Measurements from ENCODE around the gene TEDC2. TPM values are rescaled to one million over a fixed set of nuclear protein-coding genes. Genes with fewer than 3 reads are reported as not detected.

Gene TEDC2
- total RNA-seq, 1 donor from 2014 or later, result 0.68 TPM

DNA sequence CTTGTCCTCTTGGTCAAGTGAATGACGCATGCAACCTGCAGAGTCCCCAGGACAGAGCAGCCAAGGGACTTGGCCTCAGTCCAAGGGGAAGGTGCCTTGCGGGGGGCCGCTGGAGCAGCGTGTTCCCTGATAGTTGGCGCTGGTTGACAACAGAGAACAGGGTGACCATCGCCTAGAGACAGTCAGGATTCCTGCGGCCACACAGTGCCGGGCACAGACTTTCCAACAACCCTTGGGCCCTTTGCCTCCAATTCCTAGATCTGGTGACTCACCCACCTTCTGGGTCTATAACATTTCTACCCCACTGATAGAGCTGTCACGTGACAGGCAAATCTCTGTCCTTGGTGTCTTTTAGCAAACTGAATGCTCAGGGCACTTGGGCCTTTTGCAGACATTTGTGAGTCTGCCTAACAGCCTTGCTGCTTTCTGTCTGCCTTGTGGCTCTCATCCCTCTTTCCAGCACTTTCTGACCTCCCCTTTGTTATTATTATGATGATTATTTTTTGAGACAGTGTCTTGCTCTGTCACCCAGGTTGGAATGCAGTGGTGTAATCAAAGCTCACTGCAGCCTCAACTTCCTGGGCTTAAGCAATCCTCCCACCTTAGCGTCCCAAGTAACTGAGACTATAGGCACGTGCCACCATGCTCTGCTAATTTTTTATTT lies 11.9 kb upstream of the TEDC2 start:
- TF ChIP-seq, protein P1, sequence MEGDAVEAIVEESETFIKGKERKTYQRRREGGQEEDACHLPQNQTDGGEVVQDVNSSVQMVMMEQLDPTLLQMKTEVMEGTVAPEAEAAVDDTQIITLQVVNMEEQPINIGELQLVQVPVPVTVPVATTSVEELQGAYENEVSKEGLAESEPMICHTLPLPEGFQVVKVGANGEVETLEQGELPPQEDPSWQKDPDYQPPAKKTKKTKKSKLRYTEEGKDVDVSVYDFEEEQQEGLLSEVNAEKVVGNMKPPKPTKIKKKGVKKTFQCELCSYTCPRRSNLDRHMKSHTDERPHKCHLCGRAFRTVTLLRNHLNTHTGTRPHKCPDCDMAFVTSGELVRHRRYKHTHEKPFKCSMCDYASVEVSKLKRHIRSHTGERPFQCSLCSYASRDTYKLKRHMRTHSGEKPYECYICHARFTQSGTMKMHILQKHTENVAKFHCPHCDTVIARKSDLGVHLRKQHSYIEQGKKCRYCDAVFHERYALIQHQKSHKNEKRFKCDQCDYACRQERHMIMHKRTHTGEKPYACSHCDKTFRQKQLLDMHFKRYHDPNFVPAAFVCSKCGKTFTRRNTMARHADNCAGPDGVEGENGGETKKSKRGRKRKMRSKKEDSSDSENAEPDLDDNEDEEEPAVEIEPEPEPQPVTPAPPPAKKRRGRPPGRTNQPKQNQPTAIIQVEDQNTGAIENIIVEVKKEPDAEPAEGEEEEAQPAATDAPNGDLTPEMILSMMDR (IDR thresholded peaks at IDR 0.05), result no peak
- intact Hi-C loops (cut with DNase I), result no loop called here
- no peak for DNase-seq

GRCh38 chr16:2449118-2449517 lies 10.8 kb upstream of the TEDC2 start:
- Histone ChIP-seq H3K36me3 (peaks cover 45% of the 10 kb centered on the region), H3K27ac (no peak overlapping the region), H3K4me3 (no peak overlapping the region), H3K27me3 (ENCODE audit: low read depth) (no peaks in the 10 kb centered on the region), H3K9me3 (no peaks in the 10 kb centered on the region), H3K4me1 (no peaks in the 10 kb centered on the region)
- no peak for DNase-seq
- intact Hi-C loops (cut with DNase I), result no loop called here
- TF ChIP-seq, protein P1 (IDR thresholded peaks at IDR 0.05), result no peak
- no peak for ATAC-seq

More for the DNA sequence above, 11.9 kb upstream of the TEDC2 start:
- Histone ChIP-seq H3K4me3 (no peak overlapping the region), H3K27me3 (ENCODE audit: low read depth) (no peaks in the 10 kb centered on the region), H3K27ac (no peak overlapping the region), H3K9me3 (no peaks in the 10 kb centered on the region), H3K4me1 (no peaks in the 10 kb centered on the region), H3K36me3 (peaks cover 39% of the 10 kb centered on the region)
- no peak for ATAC-seq

DNA sequence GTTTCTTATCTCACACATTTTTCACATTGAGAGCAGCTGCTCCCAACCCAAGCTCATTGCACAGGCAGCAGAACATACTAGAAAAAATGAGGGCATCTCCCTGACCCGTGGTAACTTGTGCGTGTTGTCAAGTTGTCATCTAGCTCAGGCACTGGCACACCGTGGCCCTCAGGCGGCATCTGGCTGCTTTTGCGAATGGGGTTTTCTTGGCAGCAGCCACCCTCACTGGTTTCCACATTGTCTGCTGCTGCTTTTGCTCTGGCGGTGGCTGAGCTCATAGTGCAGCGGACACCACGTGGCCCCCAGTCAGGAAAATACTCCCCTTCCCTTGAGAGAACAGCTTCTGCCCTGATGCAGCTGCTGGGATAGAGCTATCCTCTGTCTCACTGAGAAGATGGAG lies 9.4 kb upstream of the TEDC2 start:
- TF ChIP-seq, protein P1 (IDR thresholded peaks at IDR 0.05), result no peak
- H3K36me3 ChIP-seq, result peaks cover 36% of the 10 kb centered on the region
- ATAC-seq, result no peak

DNA sequence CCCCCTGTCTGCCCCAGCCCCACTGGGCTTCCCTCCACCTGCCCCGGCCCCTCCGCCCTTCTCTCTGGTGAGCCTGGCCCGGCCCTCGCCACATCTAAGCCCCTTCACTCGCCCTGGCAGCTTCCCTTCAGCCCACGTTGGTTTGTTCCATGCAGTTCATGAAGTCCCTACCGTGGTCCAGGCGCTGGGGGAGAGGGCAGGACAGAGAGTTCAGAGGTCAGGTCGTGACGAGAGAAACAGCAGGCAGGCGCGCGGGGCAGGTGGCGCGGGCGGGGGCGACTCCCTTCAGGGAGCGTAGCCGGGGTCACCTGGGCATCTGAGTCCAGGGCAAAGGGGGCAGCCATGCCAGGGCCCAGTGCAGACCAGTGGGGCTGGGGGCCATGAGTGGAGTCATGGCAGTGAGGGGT lies 8.9 kb upstream of the TEDC2 start:
- no peak overlapping the region for H3K27ac ChIP-seq
- no peaks in the 10 kb centered on the region for H3K9me3 ChIP-seq
- H3K27me3 ChIP-seq (ENCODE audit: low read depth), result no peaks in the 10 kb centered on the region
- no peak overlapping the region for H3K4me3 ChIP-seq
- no peak for DNase-seq
- TF ChIP-seq, protein P1 (IDR thresholded peaks at IDR 0.05), result no peak
- H3K4me1 ChIP-seq, result no peaks in the 10 kb centered on the region
- ATAC-seq, result no peak
- intact Hi-C loops (cut with DNase I), result no loop called here
- peaks cover 34% of the 10 kb centered on the region for H3K36me3 ChIP-seq

More for the DNA sequence above, 9.4 kb upstream of the TEDC2 start:
- Histone ChIP-seq H3K4me1 (no peaks in the 10 kb centered on the region), H3K4me3 (no peak overlapping the region), H3K9me3 (no peaks in the 10 kb centered on the region), H3K27me3 (ENCODE audit: low read depth) (no peaks in the 10 kb centered on the region), H3K27ac (no peak overlapping the region)
- DNase-seq, result no peak
- intact Hi-C loops (cut with DNase I), result no loop called here

GRCh38 chr16:2451851-2452320 lies 8.0 kb upstream of the TEDC2 start:
- H3K27me3 ChIP-seq (ENCODE audit: low read depth), result no peaks in the 10 kb centered on the region
- TF ChIP-seq, protein P1 (IDR thresholded peaks at IDR 0.05), result no peak
- H3K27ac ChIP-seq, result no peak overlapping the region
- H3K9me3 ChIP-seq, result no peaks in the 10 kb centered on the region
- intact Hi-C loops (cut with DNase I), result no loop called here
- ATAC-seq (no peak), DNase-seq (no peak)
- H3K4me1 ChIP-seq, result no peaks in the 10 kb centered on the region
- peaks cover 25% of the 10 kb centered on the region for H3K36me3 ChIP-seq
- H3K4me3 ChIP-seq, result no peak overlapping the region

Data from lower lobe of right lung (tissue), 2 donors.